ENCODE results near the gene FMO4. TPM values are rescaled to one million over a fixed set of nuclear protein-coding genes. Genes with fewer than 3 reads are reported as not detected.

The FMO4 gene
- total and polyA plus RNA-seq, 10 of the 15 experiments (the other 5 are each of a cell fraction or from before 2014, with no cell fraction given) = 0.26 to 3.0 (median 1.1) TPM

- DNase-seq (ENCODE audit: low read depth, low spot score) (no peak), FAIRE-seq (no peak), ATAC-seq (no peak)
- Histone ChIP-seq H3K4me3 (no peak overlapping the region), H3K36me3 (ENCODE audit: control insufficient read depth in 2 of 2, insufficient read depth in 2 of 2, low read length in 1 of 2) (no peaks in the 10 kb centered on the region), H3K4me1 (ENCODE audit: control insufficient read depth, insufficient read depth, low read length) (no peaks in the 10 kb centered on the region), H3K9me3 (replicated peaks; ENCODE audit: control insufficient read depth, insufficient read depth, low read length) (no peaks in the 10 kb centered on the region), H3K9ac (ENCODE audit: control insufficient read depth, insufficient read depth, low read length) (no peak overlapping the region), H2AFZ (ENCODE audit: control insufficient read depth, low read depth, low read length) (no peak overlapping the region), H3K27ac (ENCODE audit: control insufficient read depth, insufficient read depth) (no peak overlapping the region), H4K20me1 (ENCODE audit: control insufficient read depth, insufficient read depth) (no peaks in the 10 kb centered on the region), H3K4me2 (ENCODE audit: control insufficient read depth, insufficient read depth) (no peak overlapping the region), H3K79me2 (ENCODE audit: control insufficient read depth, insufficient read depth, low read length) (no peaks in the 10 kb centered on the region), H3K27me3 (replicated peaks in 1 of 2; ENCODE audit: control insufficient read depth in 2 of 2, insufficient read depth in 2 of 2, low read length in 1 of 2) (no peaks in the 10 kb centered on the region)
- in situ Hi-C loops (cut with MboI) = no loop called here
- TF ChIP-seq PKNOX1 (IDR thresholded peaks at IDR 0.05) (no peak), SMC3 (IDR thresholded peaks at IDR 0.05; ENCODE audit: borderline replicate concordance, low read length) (no peak), RELB (IDR thresholded peaks at IDR 0.05; ENCODE audit: low read depth) (no peak), EED (IDR thresholded peaks at IDR 0.05; ENCODE audit: low read depth) (no peak), FOS (IDR thresholded peaks at IDR 0.05; ENCODE audit: borderline replicate concordance, extremely low read depth, insufficient read length) (no peak), POLR2A (IDR thresholded peaks at IDR 0.05; ENCODE audit: low read depth, low read length) (no peak), SPI1 (IDR thresholded peaks at IDR 0.05; ENCODE audit: borderline replicate concordance, insufficient read depth, low read depth, low read length) (no peak), SREBF1 (IDR thresholded peaks at IDR 0.05; ENCODE audit: low read length) (no peak), IRF4 (IDR thresholded peaks at IDR 0.05; ENCODE audit: low read depth, low read length) (no peak), MTA3 (IDR thresholded peaks at IDR 0.05; ENCODE audit: borderline replicate concordance, low read length) (no peak), ATF7 (IDR thresholded peaks at IDR 0.05; ENCODE audit: low read depth) (no peak), SUZ12 (IDR thresholded peaks at IDR 0.05; ENCODE audit: unreplicated experiment) (no peak), ZNF24 (IDR thresholded peaks at IDR 0.05) (no peak), SRF (IDR thresholded peaks at IDR 0.05; ENCODE audit: low read depth in 2 of 2, low read length in 2 of 2) (no peak), IKZF2 (IDR thresholded peaks at IDR 0.05) (no peak), TARDBP (IDR thresholded peaks at IDR 0.05; ENCODE audit: borderline replicate concordance) (no peak)
- TF ChIP-seq, protein P1, sequence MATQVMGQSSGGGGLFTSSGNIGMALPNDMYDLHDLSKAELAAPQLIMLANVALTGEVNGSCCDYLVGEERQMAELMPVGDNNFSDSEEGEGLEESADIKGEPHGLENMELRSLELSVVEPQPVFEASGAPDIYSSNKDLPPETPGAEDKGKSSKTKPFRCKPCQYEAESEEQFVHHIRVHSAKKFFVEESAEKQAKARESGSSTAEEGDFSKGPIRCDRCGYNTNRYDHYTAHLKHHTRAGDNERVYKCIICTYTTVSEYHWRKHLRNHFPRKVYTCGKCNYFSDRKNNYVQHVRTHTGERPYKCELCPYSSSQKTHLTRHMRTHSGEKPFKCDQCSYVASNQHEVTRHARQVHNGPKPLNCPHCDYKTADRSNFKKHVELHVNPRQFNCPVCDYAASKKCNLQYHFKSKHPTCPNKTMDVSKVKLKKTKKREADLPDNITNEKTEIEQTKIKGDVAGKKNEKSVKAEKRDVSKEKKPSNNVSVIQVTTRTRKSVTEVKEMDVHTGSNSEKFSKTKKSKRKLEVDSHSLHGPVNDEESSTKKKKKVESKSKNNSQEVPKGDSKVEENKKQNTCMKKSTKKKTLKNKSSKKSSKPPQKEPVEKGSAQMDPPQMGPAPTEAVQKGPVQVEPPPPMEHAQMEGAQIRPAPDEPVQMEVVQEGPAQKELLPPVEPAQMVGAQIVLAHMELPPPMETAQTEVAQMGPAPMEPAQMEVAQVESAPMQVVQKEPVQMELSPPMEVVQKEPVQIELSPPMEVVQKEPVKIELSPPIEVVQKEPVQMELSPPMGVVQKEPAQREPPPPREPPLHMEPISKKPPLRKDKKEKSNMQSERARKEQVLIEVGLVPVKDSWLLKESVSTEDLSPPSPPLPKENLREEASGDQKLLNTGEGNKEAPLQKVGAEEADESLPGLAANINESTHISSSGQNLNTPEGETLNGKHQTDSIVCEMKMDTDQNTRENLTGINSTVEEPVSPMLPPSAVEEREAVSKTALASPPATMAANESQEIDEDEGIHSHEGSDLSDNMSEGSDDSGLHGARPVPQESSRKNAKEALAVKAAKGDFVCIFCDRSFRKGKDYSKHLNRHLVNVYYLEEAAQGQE (IDR thresholded peaks at IDR 0.05; ENCODE audit: low read depth, low read length) = no peak
- TF ChIP-seq, protein P2, sequence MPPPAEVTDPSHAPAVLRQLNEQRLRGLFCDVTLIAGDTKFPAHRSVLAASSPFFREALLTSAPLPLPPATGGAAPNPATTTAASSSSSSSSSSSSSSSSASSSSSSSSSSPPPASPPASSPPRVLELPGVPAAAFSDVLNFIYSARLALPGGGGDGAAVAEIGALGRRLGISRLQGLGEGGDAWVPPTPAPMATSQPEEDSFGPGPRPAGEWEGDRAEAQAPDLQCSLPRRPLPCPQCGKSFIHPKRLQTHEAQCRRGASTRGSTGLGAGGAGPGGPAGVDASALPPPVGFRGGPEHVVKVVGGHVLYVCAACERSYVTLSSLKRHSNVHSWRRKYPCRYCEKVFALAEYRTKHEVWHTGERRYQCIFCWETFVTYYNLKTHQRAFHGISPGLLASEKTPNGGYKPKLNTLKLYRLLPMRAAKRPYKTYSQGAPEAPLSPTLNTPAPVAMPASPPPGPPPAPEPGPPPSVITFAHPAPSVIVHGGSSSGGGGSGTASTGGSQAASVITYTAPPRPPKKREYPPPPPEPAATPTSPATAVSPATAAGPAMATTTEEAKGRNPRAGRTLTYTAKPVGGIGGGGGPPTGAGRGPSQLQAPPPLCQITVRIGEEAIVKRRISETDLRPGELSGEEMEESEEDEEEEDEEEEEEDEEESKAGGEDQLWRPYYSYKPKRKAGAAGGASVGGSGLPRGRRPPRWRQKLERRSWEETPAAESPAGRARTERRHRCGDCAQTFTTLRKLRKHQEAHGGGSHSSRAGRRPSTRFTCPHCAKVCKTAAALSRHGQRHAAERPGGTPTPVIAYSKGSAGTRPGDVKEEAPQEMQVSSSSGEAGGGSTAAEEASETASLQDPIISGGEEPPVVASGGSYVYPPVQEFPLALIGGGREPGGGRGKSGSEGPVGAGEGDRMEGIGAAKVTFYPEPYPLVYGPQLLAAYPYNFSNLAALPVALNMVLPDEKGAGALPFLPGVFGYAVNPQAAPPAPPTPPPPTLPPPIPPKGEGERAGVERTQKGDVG (CRISPR knock-in tag; IDR thresholded peaks at IDR 0.05) = no peak
- SMC1A ChIA-PET (ENCODE audit: uncharacterized antibody, unreplicated experiment) = no interaction called here
- intact Hi-C loops (cut with micrococcal nuclease; ENCODE audit: unreplicated experiment) = no loop called here
- POLR2A ChIA-PET = no interaction called here
- CTCF ChIA-PET = interaction anchor here (1.8 kb wide), 1 partner anchor 52 kb away, joined by 7 read pairs; the partner anchor contains the start of gene FMO4
- no TSS peak for BruUV-seq (replicated peaks)
- WGBS (ENCODE audit: insufficient coverage, insufficient replicate concordance, low lambda C conversion rate, missing lambda C conversion rate) = 59% methylated on average over 6 of the region's 6 CpGs
- RAD21 ChIA-PET (ENCODE audit: unreplicated experiment) = no interaction called here
Measured at GRCh38 chr1:171366085-171366484, 52.1 kb downstream of the FMO4 start.
